Osteoblast (primary cell): ENCODE data around the gene OR9A2. TPM values are rescaled to one million over a fixed set of nuclear protein-coding genes. Genes with fewer than 3 reads are reported as not detected.

ENCODE experiments used
- DNase-seq: peaks from one replicate; pipeline ENCODE4 v3.0.0; 2011; ENCODE audit warnings: low spot score, mixed read lengths; ENCODE audit not compliant: insufficient read length; ENCODE audit errors: missing footprints
- H2AFZ ChIP-seq: 2 replicates; pipeline ENCODE4 v1.6.0; 2011; ENCODE audit warnings: mild to moderate bottlenecking, low read length
- H3K27ac ChIP-seq: 2 replicates; pipeline ENCODE4 v1.5.1; 2011; ENCODE audit warnings: mild to moderate bottlenecking, low read depth, low read length, moderate library complexity
- H3K27me3 ChIP-seq: 2 replicates; pipeline ENCODE4 v1.6.0; 2012; ENCODE audit warnings: mild to moderate bottlenecking, control low read depth, inconsistent platforms, low read length, moderate library complexity; ENCODE audit not compliant: insufficient read depth
- H3K36me3 ChIP-seq: 2 replicates; pipeline ENCODE4 v1.5.1; 2011; ENCODE audit warnings: mild to moderate bottlenecking, low read length, control low read depth, moderate library complexity; ENCODE audit not compliant: insufficient read depth
- H3K4me1 ChIP-seq: 2 replicates; pipeline ENCODE4 v1.5.1; 2011; ENCODE audit warnings: mild to moderate bottlenecking, low read length, control low read depth, moderate library complexity; ENCODE audit not compliant: insufficient read depth
- H3K4me2 ChIP-seq: 2 replicates; pipeline ENCODE4 v1.6.0; 2011; ENCODE audit warnings: mild to moderate bottlenecking, low read length; ENCODE audit not compliant: insufficient read depth
- H3K4me3 ChIP-seq: fragments of 200-600 bp; sonication (generic); 3 replicates; pipeline ENCODE4 v1.5.1; 2012; ENCODE audit warnings: mild to moderate bottlenecking, low read length, inconsistent platforms; ENCODE audit not compliant: insufficient read depth
- H3K79me2 ChIP-seq: 2 replicates; pipeline ENCODE4 v1.6.0; 2012; ENCODE audit warnings: mild to moderate bottlenecking, low read length, control low read depth, inconsistent platforms; ENCODE audit not compliant: insufficient read depth
- H3K9me3 ChIP-seq: 2 replicates; pipeline ENCODE4 v1.5.1; 2011; ENCODE audit warnings: low read depth, low read length, control low read depth
- H4K20me1 ChIP-seq: 2 replicates; pipeline ENCODE4 v1.6.0; 2012; ENCODE audit warnings: mild to moderate bottlenecking, low read length, control low read depth; ENCODE audit not compliant: insufficient read depth
- CTCF ChIP-seq: IDR thresholded peaks from 2 replicates; pipeline ENCODE4 v1.5.1; 2011; ENCODE audit warnings: mild to moderate bottlenecking, low read depth, low read length, moderate library complexity; ENCODE audit errors: extremely low read depth
- total RNA-seq: library from RNA; depleted of rRNA; stranded (reverse); fragments of >200 nt; gene quantifications from 2 replicates; pipeline ENCODE4 v1.2.3, GENCODE V29; 2012

The OR9A2 gene, protein sequence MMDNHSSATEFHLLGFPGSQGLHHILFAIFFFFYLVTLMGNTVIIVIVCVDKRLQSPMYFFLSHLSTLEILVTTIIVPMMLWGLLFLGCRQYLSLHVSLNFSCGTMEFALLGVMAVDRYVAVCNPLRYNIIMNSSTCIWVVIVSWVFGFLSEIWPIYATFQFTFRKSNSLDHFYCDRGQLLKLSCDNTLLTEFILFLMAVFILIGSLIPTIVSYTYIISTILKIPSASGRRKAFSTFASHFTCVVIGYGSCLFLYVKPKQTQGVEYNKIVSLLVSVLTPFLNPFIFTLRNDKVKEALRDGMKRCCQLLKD
- not detected in 2 replicates for total RNA-seq

DNA sequence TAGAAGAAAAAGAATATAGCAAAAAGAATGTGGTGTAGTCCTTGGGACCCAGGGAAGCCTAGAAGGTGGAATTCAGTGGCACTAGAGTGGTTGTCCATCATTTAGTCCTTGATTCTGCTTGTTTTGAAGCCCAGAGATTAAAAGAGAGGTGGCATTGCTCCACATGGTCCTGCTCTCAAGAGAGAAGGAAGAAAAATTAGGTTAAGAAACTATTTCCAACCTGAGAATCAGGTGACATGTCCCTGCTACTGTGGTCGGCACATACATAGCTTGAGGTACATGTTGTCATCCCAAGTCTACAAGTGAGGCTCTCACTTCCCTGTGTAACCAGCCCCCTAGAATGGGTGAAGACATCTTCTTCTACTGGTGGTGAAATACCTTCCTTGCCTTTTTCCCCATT lies at the start of gene OR9A2:
OR9A2 (minus strand) TSS at position 101 of the 400 bp plus-strand sequence; CDS start at position 101, 0 bp downstream.
- H3K9me3 ChIP-seq, result no peaks in the 10 kb centered on the region
- no peak for TF ChIP-seq CTCF
- no peak within 1 kb of the TSS for H3K27ac ChIP-seq
- H2AFZ ChIP-seq, result no peak within 1 kb of the TSS
- DNase-seq, result no peak
- H3K4me3 ChIP-seq, result no peak within 1 kb of the TSS
- no peak within 1 kb of the TSS for H3K4me2 ChIP-seq
- H4K20me1 ChIP-seq, result no peaks in the 10 kb centered on the region
- H3K36me3 ChIP-seq, result no peaks in the 10 kb centered on the region
- H3K4me1 ChIP-seq, result no peaks in the 10 kb centered on the region
- H3K27me3 ChIP-seq, result no peaks in the 10 kb centered on the region
- no peaks in the 10 kb centered on the region for H3K79me2 ChIP-seq

GRCh38 chr7:143074141-143074540 lies 47.2 kb upstream of the OR9A2 start:
- no peaks in the 10 kb centered on the region for H3K9me3 ChIP-seq
- no peak for TF ChIP-seq CTCF
- H3K27me3 ChIP-seq, result no peaks in the 10 kb centered on the region
- H3K4me2 ChIP-seq, result no peak overlapping the region
- H3K79me2 ChIP-seq, result no peaks in the 10 kb centered on the region
- H4K20me1 ChIP-seq, result no peaks in the 10 kb centered on the region
- H2AFZ ChIP-seq, result no peak overlapping the region
- H3K4me1 ChIP-seq, result no peaks in the 10 kb centered on the region
- H3K27ac ChIP-seq, result no peak overlapping the region
- H3K4me3 ChIP-seq, result no peak overlapping the region
- DNase-seq, result no peak
- H3K36me3 ChIP-seq, result no peaks in the 10 kb centered on the region

DNA sequence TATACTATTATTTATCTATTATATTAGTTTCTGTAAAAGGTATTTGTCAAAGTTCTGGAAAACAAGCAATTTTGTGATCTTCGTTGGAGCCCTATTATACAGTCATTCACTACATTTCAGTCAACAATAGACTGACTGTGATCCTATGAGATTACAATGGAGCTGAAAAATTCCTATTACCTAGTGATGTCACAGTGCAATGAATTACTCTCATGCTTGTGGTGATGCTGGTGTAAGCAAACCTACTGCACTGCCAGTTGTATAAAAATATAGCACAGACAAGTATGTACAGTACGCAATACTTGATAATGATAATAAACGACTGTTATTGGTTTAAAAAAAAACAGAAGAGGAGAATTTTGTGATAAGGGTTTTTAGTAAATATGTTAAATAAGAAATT lies 46.6 kb upstream of the OR9A2 start:
- Histone ChIP-seq H3K27ac (no peak overlapping the region), H3K27me3 (no peaks in the 10 kb centered on the region)
- no peak for TF ChIP-seq CTCF

DNA sequence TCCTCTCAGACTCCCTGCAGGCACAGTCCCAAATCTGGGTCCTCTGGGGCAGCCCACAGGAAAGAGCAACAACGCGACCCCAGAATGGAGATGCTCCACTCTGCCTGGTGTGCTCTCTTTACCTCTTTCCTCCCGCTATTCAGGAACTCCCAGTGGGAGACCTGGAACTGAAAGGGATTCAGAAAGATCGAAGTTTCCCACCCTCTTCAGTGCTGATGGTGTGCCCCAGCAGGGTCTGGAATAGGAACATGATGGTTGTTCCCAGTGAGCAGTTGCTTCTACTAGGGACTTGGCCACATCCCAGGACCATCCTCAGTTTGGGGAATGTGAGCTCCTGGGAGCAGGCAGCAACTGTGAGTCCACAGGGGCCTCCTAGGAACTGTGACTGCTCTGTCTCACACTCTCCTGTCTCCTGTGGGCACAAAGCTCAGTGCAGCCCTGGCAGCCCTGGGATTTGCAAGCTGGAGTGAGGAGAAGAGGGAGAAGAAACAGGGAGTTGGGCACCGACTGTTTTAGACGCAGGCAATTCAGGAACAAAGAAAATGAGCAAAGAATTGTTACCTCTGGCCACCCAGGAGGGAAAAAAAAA lies 43.1 kb upstream of the OR9A2 start:
- no peak overlapping the region for H2AFZ ChIP-seq
- no peak for TF ChIP-seq CTCF
- H3K4me1 ChIP-seq, result no peaks in the 10 kb centered on the region
- no peaks in the 10 kb centered on the region for H3K27me3 ChIP-seq
- no peak overlapping the region for H3K4me3 ChIP-seq
- no peak for DNase-seq
- H3K36me3 ChIP-seq, result no peaks in the 10 kb centered on the region
- H3K27ac ChIP-seq, result no peak overlapping the region
- no peaks in the 10 kb centered on the region for H3K9me3 ChIP-seq
- no peak overlapping the region for H3K4me2 ChIP-seq
- H4K20me1 ChIP-seq, result no peaks in the 10 kb centered on the region
- no peaks in the 10 kb centered on the region for H3K79me2 ChIP-seq

More for the DNA sequence above, 46.6 kb upstream of the OR9A2 start:
- Histone ChIP-seq H3K9me3 (no peaks in the 10 kb centered on the region), H3K36me3 (no peaks in the 10 kb centered on the region), H3K79me2 (no peaks in the 10 kb centered on the region), H3K4me3 (no peak overlapping the region), H4K20me1 (no peaks in the 10 kb centered on the region), H2AFZ (no peak overlapping the region), H3K4me2 (no peak overlapping the region), H3K4me1 (no peaks in the 10 kb centered on the region)
- no peak for DNase-seq
